Midbrain (tissue), 1 donor: Measurements from ENCODE around the gene ATP8B4.

Experiments
- DNase-seq: peaks from one replicate; lab custom pipeline; 2025; lab: John Stamatoyannopoulos, UW

ATP8B4 gene

GRCh38 chr15:49953421-49953820, 165.6 kb downstream of the ATP8B4 start:
- no peak for DNase-seq

DNA sequence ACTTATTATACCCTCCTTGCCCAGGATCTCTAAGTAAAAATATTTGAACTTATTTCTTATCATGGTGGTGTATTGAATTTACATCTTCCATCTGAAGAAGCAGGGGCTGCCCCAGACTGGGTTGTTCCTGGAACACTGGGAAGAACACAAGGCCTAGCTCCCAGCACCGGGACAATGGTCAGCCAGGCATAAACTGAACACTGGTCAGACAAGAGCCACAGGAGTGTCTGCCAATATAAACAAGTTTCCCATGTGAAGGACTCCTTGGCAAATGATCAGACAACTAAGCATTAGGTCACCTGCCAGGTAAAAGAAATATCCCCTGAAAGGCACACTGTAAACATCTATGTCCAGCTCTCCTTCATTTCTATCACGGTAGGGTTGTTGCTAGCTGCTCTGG, 172.4 kb downstream of the ATP8B4 start:
- DNase-seq, result no peak

DNA sequence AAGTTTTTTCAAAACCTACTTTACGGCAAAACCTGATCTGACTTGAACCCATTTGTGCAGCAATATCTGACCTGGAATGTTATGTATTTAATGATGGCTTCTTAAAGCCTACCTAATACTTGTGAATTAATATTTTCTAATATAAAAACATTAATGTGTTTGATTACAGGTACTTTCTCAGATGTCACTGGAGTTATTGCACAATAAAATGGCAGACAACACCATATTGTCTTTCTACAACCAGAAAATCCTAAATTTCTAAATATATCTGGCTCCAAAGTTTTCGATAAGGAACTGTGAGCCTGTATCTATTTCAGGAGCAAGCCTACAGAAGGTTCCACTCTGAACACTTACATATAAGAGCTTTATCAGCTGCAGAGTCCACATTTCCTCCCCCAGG, 184.5 kb downstream of the ATP8B4 start:
- no peak for DNase-seq

DNA sequence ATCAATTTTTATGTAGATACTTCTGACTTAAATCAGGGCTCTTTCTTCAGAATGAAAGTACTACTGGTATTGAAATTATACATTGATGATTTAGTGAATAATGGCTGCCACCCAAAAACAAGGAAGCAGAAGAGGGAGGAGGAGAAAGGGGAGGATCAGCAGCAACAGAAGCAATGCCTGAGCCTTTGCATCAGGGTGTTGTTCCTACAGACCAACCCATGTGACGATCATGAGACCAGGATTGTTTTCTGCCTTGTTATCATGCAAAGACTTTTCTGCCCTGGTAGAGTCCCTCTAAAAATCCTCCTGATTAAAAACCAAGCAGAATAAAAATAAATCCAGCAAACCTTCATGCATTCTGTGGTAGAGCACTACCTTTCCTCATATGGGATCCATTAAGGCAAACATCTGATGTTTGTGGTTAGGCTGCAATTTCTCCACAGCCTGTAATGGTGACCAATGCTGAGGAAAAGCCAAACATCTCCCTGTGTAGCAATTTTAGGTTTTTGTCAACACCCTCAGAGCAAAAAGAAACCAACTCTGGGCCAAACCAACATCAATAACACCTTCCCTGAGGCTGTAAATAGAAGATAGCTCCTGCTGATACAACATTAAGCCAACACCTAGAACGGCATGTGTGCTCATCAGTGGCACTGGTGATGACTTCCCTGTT, 191.7 kb downstream of the ATP8B4 start:
- no peak for DNase-seq

GRCh38 chr15:49926740-49927139, 192.3 kb downstream of the ATP8B4 start:
- no peak for DNase-seq

DNA sequence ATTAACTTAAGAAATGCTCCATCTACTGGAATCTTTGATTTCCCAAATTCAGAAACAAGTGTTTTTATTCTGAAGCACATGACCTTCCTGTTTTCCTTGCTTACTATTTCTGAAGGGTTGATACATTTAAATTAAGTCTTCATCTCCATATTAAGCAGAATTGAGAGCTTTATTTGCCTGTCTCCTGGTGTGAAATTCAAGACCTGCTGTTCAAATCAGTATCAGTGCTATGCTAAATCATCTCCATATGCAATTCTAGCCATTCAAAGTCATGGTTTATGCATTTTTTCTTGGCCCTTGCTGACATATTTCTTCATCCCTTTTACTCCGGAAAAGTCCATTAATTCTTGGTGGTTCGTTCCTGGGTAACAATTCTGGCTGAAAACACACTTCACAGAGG, 195.4 kb downstream of the ATP8B4 start:
- DNase-seq, result no peak

DNA sequence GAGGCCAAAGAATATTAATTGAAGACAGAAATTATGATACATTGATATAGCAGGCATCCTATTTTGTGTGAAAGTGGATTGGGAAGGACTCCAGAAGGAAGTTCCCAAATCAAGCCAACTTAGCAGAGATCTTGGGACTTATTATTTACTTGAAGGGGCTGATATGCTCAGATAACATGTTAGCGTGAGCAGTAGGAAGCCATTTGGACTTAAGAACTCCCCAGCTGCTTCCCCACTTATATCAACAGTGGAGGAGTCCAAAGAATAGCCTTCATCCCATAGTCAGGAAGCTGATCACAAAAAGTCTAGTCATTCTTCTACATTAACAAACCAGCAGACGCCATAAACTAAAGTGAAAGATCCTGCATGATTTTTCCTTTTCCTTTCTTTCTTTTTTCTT, 200.0 kb downstream of the ATP8B4 start:
- no peak for DNase-seq

DNA sequence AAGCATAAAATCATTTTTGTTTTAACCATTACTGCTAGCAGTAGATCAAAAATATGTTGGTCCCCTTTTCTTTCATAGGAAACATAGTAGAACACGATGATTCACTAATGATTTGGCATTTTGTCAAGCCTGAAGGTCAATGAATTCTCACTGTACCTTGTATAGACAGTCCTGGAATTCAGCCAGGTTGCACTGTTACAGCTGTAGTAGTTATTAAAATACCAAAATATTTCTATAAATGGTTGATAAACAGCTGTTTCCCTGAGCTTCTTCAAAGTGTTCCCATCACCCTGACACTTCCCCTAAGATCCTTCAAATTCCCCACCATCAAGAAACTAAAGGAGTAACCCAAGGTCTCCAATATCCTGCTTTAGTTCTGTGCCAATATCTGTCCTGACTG, 200.9 kb downstream of the ATP8B4 start:
- no peak for DNase-seq

DNA sequence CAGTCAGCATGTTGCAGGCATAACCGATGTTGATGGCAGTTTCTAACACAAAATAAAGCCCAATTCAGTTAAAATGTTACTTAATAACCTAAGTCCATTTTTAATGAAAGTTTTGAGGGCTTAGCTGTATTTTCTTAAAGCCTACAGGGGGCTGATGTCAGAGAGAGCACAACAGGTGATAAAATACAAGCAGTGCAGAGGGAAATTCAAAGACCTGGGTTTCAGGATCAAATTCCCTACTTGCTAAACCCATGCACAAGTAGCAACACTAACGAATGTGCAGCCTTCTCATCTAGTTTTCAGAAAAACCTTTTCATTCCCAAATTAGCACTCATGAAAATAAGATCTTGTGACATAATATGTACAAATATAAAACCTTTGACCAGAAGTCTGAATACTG, 202.0 kb downstream of the ATP8B4 start:
- DNase-seq, result no peak

DNA sequence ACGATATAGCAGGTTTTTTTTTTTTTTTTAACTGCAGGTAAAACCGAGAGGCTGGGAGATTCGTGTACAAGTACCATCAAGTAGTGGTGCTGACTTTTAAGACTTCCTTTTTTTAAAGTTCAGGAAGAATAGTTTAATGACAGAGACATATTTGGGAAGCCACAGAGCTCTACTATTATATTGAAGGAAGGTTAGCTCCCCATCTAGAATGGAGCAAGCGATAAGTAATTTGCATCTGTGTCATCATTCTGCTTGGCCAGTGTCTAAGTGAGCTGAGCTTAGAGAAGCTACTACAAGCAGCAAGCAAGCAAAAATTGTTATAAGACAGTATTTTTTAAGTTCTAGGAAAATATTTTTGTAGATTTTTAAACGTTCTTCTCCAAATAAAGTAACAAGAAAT, 203.2 kb downstream of the ATP8B4 start:
- DNase-seq, result no peak

- DNase-seq, result no peak
Observed at GRCh38 chr15:49908933-49909295, 210.1 kb downstream of the ATP8B4 start.

GRCh38 chr15:49908236-49908932, 210.6 kb downstream of the ATP8B4 start:
- DNase-seq, result no peak

DNA sequence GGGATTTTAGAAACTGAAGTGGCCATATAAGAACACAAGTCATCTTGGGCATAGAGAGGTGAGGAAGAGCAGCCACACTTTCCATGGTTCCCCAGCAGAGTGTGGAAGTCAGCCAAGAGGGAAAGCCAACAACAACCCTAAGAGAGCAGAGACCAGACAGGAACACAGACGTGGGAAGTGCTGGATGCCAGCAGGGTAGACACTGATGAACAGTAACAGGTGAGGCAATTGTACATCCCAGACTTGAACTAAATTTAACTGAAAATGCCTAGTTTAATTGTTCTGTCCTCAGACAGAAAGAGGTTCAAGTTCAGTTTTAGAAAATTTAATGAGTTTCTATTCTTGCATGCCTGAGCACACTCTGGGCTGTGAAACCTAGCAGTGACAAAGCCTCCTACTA, 212.1 kb downstream of the ATP8B4 start:
- DNase-seq, result no peak

DNA sequence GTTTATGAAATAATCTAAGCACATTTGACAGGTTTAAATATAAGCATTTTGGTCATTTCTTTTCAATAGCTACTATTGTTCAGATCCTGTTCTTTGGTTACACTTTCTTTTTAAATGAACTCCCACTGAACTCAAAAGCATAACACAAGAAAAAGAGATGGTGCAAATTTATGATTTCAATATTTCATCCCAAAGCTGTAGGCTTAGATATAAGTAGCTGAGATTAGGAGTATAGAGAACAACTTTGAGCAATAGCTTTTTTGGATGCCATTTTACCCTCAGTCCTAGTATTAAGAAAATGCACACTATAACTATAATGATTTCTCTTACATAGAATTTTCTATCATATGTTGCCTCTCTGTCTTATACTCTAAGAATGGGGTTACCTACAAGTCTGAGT, 213.8 kb downstream of the ATP8B4 start:
- DNase-seq, result no peak

- DNase-seq, result no peak
Observed at GRCh38 chr15:49904296-49904695, 214.7 kb downstream of the ATP8B4 start.

DNA sequence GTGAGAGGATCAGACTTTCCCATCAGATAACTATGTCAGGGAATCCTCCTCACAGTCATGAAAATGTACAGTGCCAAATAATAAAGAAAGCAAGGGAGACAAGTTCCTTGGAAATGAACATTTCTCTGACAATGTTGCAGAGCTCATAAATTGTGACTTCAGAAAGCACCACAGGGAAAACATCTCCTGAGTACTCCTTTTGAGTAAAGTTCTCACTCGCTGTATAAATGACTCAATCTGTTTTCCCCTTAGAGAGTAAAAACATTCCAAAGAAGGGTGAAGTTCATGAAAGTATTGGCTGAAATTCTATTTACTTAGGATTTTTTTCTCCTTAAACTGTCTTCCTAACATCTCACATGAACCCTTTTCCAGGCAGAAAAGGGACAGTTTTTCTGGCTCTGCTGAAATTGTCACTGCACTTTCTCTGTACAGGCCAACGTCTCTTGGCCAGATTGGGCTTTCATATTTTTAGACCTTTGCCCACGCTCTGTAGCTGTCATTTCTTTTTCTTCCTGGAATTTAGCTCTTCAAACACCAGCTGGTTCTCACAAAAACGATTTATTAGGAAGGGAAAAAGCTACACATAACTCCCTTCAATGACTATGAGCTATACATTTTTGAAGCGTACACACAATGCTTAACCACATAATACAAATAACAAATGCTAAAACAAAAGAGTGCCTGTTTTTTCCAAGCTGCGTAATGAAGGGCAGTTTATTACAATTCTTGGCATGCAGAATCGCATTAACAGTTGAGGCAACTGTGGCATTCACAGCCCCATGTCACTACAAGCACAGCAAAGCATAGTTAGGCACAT, 216.1 kb downstream of the ATP8B4 start:
- DNase-seq, result peak; percentile 44

DNA sequence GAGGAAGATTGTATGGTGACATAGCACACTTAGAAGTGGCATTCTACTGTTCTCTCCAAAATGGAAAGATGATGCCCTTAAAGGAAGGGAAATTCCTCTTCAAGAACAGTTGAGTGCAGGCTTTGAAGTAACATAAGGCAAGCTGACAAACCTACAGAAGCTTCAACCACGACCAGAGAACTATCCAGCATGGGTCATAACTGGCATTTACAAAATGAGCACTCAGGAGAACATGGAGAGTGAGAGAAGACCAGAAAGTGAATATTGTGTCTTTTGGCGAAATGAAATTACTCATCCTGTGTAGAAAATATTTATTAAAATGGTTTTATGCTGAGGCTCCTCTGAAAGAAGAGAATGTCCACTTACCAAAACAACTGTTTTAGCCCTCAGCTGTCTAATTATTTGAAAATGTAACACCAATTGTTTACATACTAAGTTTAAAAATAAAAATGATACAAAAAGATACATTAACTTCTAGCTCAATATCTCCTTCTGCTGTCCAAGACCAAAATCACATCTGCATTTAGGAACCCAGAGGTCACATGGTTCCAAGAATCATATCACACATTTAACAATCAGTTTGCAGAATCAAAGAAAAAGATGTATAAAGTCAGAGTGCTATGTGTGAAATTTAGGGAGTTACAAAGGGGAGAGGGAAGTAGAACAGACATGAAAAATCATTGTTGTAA, 216.9 kb downstream of the ATP8B4 start:
- peak; percentile 57 for DNase-seq

- no peak for DNase-seq
Observed at GRCh38 chr15:49901321-49901720, 217.7 kb downstream of the ATP8B4 start.

DNA sequence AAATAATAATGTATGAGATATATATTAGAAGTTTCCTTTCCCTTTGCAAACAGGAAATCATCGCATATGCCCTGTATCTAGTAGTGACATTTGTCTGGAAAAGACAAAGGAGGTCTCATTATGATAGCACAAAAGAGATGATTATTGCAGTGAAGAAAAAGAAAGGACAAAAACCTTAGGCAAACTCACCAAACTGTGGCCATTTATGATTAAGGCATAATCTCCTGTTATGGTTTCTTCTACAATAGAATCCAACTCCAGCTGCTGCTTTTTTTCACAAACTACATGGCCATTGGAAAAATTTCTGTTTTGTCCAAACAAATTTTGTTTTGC, 218.2 kb downstream of the ATP8B4 start:
- peak; percentile 20 for DNase-seq

DNA sequence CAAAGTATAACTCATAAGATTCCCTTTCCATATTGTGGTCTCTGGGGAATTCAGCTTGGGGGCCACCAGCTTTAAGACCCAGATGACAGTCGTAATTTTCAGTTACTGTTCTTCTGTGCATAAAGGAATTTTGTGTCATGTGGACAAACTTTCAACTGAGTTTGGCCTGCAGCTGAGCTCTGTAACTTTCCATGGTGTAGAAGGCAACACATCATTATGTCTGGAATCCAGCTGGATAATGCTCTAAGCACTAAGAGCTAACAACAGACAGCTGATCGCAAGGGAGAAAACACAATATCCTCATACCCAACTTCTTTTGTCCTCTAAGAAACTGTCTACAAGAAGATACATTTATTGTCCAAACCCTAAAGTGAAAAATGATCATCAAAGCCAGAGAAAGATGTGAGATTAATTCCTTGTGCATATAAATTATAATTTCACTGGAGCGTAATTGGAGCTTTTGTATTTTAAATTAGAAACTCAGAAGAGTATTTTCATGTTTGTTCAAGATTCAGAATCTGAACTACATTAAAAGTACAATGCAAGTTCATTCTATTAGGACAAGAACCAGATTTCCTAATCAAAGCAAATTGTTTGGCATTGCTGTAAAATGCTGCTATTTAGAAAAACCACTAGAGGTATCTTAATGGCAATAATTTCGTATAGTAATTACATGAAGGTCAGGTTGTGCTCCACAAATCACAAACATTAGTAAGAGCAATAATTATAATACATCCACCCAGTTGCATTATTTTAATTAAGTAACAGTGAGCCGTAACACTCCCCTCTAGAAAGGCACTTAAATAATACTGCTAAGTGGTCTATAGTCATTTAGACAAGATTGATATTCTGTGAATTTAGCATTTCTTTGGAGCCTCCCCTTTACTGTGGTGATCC, 218.8 kb downstream of the ATP8B4 start:
- no peak for DNase-seq

DNA sequence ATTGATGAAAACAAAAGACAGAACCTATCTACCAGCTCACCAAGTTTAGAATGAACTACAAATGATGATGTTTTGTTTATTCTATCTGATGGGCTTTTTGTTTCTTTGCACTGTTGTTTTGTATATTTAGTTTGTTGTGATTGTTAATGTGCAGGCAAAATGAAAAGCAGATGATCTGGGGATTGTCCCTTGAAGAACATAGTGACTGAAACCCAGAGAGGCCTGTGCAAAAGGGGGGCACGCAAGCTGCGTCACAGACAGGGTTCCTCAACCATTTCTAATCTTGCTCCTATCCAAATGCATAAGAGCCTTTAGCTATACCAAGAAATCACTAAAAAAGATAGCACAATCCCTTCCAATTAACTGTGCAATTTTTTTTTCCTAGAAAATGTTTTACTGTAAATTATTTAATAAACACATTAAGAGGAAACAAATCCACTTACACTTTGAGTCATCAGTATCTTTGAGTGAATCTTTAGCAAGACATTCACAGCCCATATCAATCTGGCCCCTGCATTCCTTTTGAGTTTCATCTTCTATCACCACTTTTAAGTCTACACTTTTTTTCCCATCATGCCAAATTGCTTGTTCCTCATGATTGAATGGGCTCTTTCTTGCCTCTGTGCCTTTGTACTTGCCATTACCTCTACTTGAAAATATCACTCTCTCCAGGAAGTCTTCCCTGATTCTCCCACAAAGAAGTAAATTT, 220.3 kb downstream of the ATP8B4 start:
- DNase-seq, result no peak
